Upper lobe of left lung (tissue), 6 donors: ENCODE measurements around the gene CCDC88A. TPM values are rescaled to one million over a fixed set of nuclear protein-coding genes. Genes with fewer than 3 reads are reported as not detected.

Experiments used
- ATAC-seq, 2 donors: fragments of 200-7000 bp; cut with Tn5 transposase; one replicate each; pipeline ENCODE4 v1.9.1; 2022; ENCODE audit warnings: mild to moderate bottlenecking in 2 of 2, moderate library complexity in 2 of 2; ENCODE audit not compliant: low FRiP score in 2 of 2
- DNase-seq, 2 donors: peaks; one replicate each; pipeline ENCODE4 v3.0.0-alpha.2; 2019 to 2020
- H3K27ac ChIP-seq, 4 donors: fragments of 200-600 bp; sonication (generic); one replicate each; pipeline ENCODE4 v1.5.1; 2016 to 2019
- H3K27me3 ChIP-seq, 4 donors: fragments of 200-600 bp; sonication (generic); one replicate each; pipeline ENCODE4 v1.5.1; 2017 to 2019
- H3K36me3 ChIP-seq, 4 donors: fragments of 200-600 bp; sonication (generic); one replicate each; pipeline ENCODE4 v1.5.1; 2016 to 2019
- H3K4me1 ChIP-seq, 4 donors: fragments of 200-600 bp; sonication (generic); one replicate each; pipeline ENCODE4 v1.5.1; 2018 to 2019
- H3K4me3 ChIP-seq, 4 donors: fragments of 200-600 bp; sonication (generic); one replicate each; pipeline ENCODE4 v1.5.1; 2017 to 2019; ENCODE audit warnings: mild to moderate bottlenecking in 2 of 4, moderate library complexity in 1 of 4
- H3K9me3 ChIP-seq, 4 donors: fragments of 200-600 bp; sonication (generic); one replicate each; pipeline ENCODE4 v1.5.1; 2018 to 2019
- EP300 ChIP-seq, 4 donors: sonication (generic); formaldehyde crosslinking; IDR thresholded peaks; one replicate each; pipeline ENCODE4 v1.5.1; 2017; ENCODE audit warnings: antibody characterized with exemption in 4 of 4, control low read depth in 2 of 4
- POLR2A ChIP-seq, 4 donors: fragments of 450-650 bp; IDR thresholded peaks; one replicate each; pipeline ENCODE4 v1.5.1; 2016 to 2017; ENCODE audit warnings: antibody characterized with exemption in 4 of 4, mild to moderate bottlenecking in 2 of 4
- POLR2AphosphoS5 ChIP-seq, 2 donors: sonication (generic); formaldehyde crosslinking; IDR thresholded peaks; one replicate each; pipeline ENCODE4 v1.5.1; 2017; ENCODE audit warnings: antibody characterized with exemption in 2 of 2
- WGBS, 2 donors: methylation state at CpG; one replicate each; pipeline ENCODE4 v1.1.5; 2017 to 2018; 5-methylcytosine and 5-hydroxymethylcytosine counted together
- total RNA-seq, 6 donors: library from RNA; depleted of rRNA in 4 of 6; stranded (reverse); fragments of >200 nt in 4 of 6; gene quantifications; one replicate each; pipeline versions ENCODE4 v1.1.0 to v1.2.1, GENCODE V29; 2016 to 2021
- TF ChIP-seq, protein P1 (sequence below), 6 experiments: fragments of 450-650 bp in 4 of 6; fragments of 200-600 bp in 2 of 6; sonication (generic) in 2 of 6; IDR thresholded peaks; one replicate each; pipeline ENCODE4 v1.5.1; 2016 to 2019; ENCODE audit warnings: antibody characterized with exemption in 6 of 6
- donor health status: DM: no; HTN: no; CAD: no; lungs with moderate emphysema.
- donor health status: DM: no; HTN: yes; CAD: no; lungs with severe emphysema.

The CCDC88A gene
- total RNA-seq, 6 donors from 2014 or later, result 66.7 to 128 (median 91.2) TPM

DNA sequence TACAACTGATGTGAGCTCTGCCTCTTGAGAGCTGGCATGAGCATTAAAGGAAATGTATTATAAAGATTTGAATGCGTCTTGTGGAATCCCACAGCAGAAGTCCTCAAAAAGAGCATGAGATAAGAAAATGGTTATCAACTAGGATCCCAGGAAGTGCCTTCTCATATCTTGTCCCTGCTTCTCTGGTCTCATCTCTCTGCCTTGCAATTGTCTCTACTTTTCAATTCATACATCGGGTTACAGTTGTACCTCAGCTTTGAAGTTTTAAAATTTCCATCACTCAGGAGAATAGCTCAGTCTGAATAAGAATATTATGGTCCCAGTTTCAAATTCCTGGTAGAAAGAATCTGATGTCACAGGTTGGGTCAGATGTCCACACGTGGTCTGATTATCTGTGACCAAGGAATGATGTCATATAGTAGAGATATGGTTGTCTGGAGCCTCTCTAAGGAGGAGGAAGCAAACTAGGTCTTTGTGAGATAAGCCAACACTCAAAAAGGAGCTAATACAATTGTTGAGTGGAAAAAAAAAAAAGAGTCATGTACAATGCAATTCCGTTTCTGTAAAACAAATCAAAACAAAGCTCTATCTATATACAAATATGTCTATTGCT, 21.7 kb upstream of the CCDC88A start:
- no peaks in the 10 kb centered on the region for H3K4me1 ChIP-seq
- no peak overlapping the region for H3K27ac ChIP-seq
- no peak overlapping the region for H3K4me3 ChIP-seq
- DNase-seq (no peak), ATAC-seq (no peak)
- WGBS, 2 donors, result 75 to 77% methylated on average over 4 of the region's 4 CpGs
- H3K9me3 ChIP-seq, result no peaks in the 10 kb centered on the region
- no peaks in the 10 kb centered on the region for H3K36me3 ChIP-seq
- TF ChIP-seq, protein P1, sequence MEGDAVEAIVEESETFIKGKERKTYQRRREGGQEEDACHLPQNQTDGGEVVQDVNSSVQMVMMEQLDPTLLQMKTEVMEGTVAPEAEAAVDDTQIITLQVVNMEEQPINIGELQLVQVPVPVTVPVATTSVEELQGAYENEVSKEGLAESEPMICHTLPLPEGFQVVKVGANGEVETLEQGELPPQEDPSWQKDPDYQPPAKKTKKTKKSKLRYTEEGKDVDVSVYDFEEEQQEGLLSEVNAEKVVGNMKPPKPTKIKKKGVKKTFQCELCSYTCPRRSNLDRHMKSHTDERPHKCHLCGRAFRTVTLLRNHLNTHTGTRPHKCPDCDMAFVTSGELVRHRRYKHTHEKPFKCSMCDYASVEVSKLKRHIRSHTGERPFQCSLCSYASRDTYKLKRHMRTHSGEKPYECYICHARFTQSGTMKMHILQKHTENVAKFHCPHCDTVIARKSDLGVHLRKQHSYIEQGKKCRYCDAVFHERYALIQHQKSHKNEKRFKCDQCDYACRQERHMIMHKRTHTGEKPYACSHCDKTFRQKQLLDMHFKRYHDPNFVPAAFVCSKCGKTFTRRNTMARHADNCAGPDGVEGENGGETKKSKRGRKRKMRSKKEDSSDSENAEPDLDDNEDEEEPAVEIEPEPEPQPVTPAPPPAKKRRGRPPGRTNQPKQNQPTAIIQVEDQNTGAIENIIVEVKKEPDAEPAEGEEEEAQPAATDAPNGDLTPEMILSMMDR (IDR thresholded peaks at IDR 0.05), result no peak
- H3K27me3 ChIP-seq, result no peaks in the 10 kb centered on the region

DNA sequence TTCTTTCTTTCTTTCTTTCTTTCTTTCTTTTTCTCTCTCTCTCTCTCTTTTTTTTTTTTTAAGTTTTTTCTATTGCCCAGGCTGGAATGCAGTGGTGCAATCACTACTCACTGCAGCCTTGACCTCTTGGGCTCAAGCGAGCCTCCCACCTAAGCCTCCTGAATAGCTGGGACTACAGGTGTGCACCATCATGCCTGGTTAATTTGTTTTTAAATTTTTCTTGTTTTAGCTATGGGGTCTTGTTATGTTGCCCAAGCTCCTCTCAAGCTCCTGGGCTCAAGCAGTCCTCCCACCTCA, 19.4 kb upstream of the CCDC88A start:
- H3K36me3 ChIP-seq, result no peaks in the 10 kb centered on the region
- ATAC-seq, result no peak
- H3K9me3 ChIP-seq, result no peaks in the 10 kb centered on the region
- no peak overlapping the region for H3K27ac ChIP-seq
- TF ChIP-seq, protein P1 (IDR thresholded peaks at IDR 0.05), result no peak
- WGBS, 2 donors, result 93% methylated on average over 1 of the region's 1 CpG; no CpG with 5 or more reads in 1 of the 2 donors
- no peaks in the 10 kb centered on the region for H3K27me3 ChIP-seq
- no peaks in the 10 kb centered on the region for H3K4me1 ChIP-seq
- no peak for DNase-seq
- no peak overlapping the region for H3K4me3 ChIP-seq

DNA sequence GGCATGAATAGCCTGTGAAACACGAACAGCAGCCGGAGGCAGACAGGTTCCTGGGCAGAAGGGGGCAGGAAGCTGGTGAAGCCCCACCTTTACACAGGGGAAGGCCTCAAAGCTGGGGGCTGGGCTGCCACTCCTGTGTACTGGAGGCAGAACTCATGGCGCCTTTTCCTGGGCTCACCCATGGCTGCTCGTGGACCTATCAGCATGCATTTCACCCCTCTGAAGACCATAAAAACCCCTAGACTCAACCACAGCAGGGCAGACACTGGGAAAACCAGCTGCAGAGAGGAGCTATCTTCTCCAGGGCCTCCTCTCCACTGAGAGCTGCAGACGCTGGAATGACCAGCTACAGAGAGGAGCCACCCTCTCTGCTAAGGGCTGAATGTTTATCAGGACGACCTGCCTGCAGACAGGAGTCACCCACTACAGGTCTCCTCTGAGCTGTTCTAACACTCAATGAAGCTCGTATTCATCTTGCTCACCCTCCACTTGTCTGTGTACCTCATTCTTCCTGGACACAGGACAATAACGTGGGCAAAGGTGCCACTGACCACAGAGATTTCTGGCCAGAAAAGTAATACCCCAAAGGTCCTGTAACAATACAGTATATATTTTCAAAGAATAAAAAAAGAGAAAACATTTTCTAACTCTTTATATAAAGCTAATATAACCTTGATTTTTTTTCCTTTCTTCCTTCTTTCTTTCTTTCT, 18.9 kb upstream of the CCDC88A start:
- H3K27ac ChIP-seq, result no peak overlapping the region
- ATAC-seq (peak in 1 of 2 donors; percentile 40), DNase-seq (no peak)
- no peaks in the 10 kb centered on the region for H3K4me1 ChIP-seq
- H3K27me3 ChIP-seq, result no peaks in the 10 kb centered on the region
- H3K36me3 ChIP-seq, result no peaks in the 10 kb centered on the region
- TF ChIP-seq POLR2AphosphoS5 (IDR thresholded peaks at IDR 0.05), result no peak
- TF ChIP-seq EP300 (IDR thresholded peaks at IDR 0.05), result no peak
- TF ChIP-seq POLR2A (IDR thresholded peaks at IDR 0.05), result no peak
- TF ChIP-seq, protein P1 (IDR thresholded peaks at IDR 0.05), result no peak
- H3K9me3 ChIP-seq, result no peaks in the 10 kb centered on the region
- whole genome bisulfite sequencing, 2 donors, result 74 to 79% methylated on average over 6 to 8 of the region's 8 CpGs
- no peak overlapping the region for H3K4me3 ChIP-seq

DNA sequence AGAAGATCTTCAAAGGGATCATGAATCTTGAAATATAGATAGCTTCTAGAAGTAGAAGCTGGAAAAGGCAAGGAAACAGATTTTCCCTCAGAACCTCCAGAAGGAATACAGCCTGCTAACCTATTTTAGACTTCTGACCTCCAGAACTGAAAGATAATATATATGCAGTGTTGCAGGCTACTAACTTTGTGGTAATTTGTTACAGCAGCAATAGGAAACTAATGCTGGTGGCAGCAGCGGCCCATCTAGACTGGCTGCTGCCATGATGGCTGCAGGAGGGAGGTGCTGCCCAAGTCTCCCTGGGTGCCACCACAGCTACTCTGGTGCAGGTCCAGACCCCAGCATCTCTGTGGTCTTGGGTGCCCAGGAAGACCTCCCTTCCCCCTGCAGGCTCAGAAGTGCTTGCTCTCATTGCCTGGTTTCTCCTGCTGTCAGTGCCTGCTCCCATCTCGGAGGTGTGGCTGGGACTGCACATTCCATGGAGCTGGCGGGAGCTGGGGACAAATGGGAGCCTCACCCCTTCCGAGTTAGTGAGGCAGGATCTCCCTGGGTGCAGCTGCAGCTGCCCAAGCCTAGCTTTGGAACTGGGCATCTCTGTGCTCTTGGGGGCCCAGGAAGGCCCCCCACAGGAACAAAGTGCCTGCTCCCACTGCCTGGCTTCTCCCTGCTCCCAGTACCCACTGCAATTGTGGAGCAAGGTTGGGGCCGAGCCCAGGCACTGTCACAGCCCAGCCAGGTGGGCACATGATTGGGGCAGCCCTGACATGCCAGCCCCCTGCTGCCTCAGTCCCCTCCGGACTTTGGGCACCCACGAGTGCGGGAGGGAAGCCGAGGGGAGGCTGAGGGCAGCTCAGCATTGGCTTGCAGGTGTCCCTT, 18.1 kb upstream of the CCDC88A start:
- H3K27ac ChIP-seq, result no peak overlapping the region
- ATAC-seq (peak in 1 of 2 donors; percentile 51), DNase-seq (peak in 1 of 2 donors; percentile 50)
- no peaks in the 10 kb centered on the region for H3K36me3 ChIP-seq
- no peak overlapping the region for H3K4me3 ChIP-seq
- H3K9me3 ChIP-seq, result no peaks in the 10 kb centered on the region
- no peaks in the 10 kb centered on the region for H3K4me1 ChIP-seq
- TF ChIP-seq, protein P1 (IDR thresholded peaks at IDR 0.05), result no peak
- WGBS, 2 donors, result 91 to 100% methylated on average over 4 to 5 of the region's 9 CpGs
- no peaks in the 10 kb centered on the region for H3K27me3 ChIP-seq
